ENCODE data around the gene MAML3. TPM values are rescaled to one million over a fixed set of nuclear protein-coding genes. Genes with fewer than 3 reads are reported as not detected.

Gene MAML3
- total and polyA plus RNA-seq, 9 donors, result 11.1 to 23.8 (median 14.9) TPM

- WGBS, 3 donors, result 86 to 91% (median 91%) methylated on average over 2 of the region's 2 CpGs
- intact Hi-C loops (cut with DNase I), result loop anchor here in 1 of 4 donors (10.0 kb wide), 1 partner anchor 76 kb away; no protein-coding TSS in a partner anchor
- H3K4me1 ChIP-seq (ENCODE audit: insufficient read depth), result peaks cover 16% of the 10 kb centered on the region
- H3K4me3 ChIP-seq, result no peak overlapping the region
- H3K9me3 ChIP-seq, result no peaks in the 10 kb centered on the region
- DNase-seq, result peak in 1 of 5 donors; percentile 60
- H3K27me3 ChIP-seq, result no peaks in the 10 kb centered on the region
- no peak overlapping the region for H3K27ac ChIP-seq
- H3K36me3 ChIP-seq, result no peaks in the 10 kb centered on the region
- TF ChIP-seq CTCF (IDR thresholded peaks at IDR 0.05), result no peak
- TF ChIP-seq EP300 (IDR thresholded peaks at IDR 0.05), result no peak
- TF ChIP-seq POLR2A (IDR thresholded peaks at IDR 0.05), result no peak
These were observed 84.9 kb downstream of the MAML3 start for GRCh38 chr4:140069066-140069465.

GRCh38 chr4:140068271-140068670 lies 85.7 kb downstream of the MAML3 start:
- no peaks in the 10 kb centered on the region for H3K27me3 ChIP-seq
- no peak for DNase-seq
- H3K36me3 ChIP-seq, result no peaks in the 10 kb centered on the region
- TF ChIP-seq POLR2A (IDR thresholded peaks at IDR 0.05), result no peak
- TF ChIP-seq CTCF (IDR thresholded peaks at IDR 0.05), result no peak
- no peak for TF ChIP-seq EP300 (IDR thresholded peaks at IDR 0.05)
- H3K9me3 ChIP-seq, result no peaks in the 10 kb centered on the region
- H3K4me3 ChIP-seq, result no peak overlapping the region
- peaks cover 16% of the 10 kb centered on the region for H3K4me1 ChIP-seq (ENCODE audit: insufficient read depth)
- no peak overlapping the region for H3K27ac ChIP-seq
- 88 to 95% (median 94%) methylated on average over 2 of the region's 2 CpGs for WGBS, 3 donors
- intact Hi-C loops (cut with DNase I), result loop anchor here in 1 of 4 donors (10.0 kb wide), 1 partner anchor 77 kb away; no protein-coding TSS in a partner anchor

- H3K4me1 ChIP-seq (ENCODE audit: insufficient read depth), result peaks cover 13% of the 10 kb centered on the region
- WGBS, 3 donors, result 55 to 70% (median 64%) methylated on average over 3 of the region's 3 CpGs
- DNase-seq, result no peak
- H3K36me3 ChIP-seq, result no peaks in the 10 kb centered on the region
- H3K4me3 ChIP-seq, result no peak overlapping the region
- intact Hi-C loops (cut with DNase I), result loop anchor here in 1 of 4 donors (10.0 kb wide), 1 partner anchor 79 kb away; no protein-coding TSS in a partner anchor
- no peak for TF ChIP-seq EP300 (IDR thresholded peaks at IDR 0.05)
- no peak for TF ChIP-seq POLR2A (IDR thresholded peaks at IDR 0.05)
- TF ChIP-seq CTCF (IDR thresholded peaks at IDR 0.05), result no peak
- H3K27ac ChIP-seq, result peak overlapping the region in 1 of 2 donors; percentile 61
- no peaks in the 10 kb centered on the region for H3K27me3 ChIP-seq
- H3K9me3 ChIP-seq, result no peaks in the 10 kb centered on the region
These were observed 87.7 kb downstream of the MAML3 start for GRCh38 chr4:140066031-140066930.

GRCh38 chr4:140065393-140065792 lies 88.6 kb downstream of the MAML3 start:
- no peak for DNase-seq
- intact Hi-C loops (cut with DNase I), result loop anchor here in 1 of 4 donors (10.0 kb wide), 1 partner anchor 79 kb away; no protein-coding TSS in a partner anchor
- WGBS, 3 donors, result 10 to 17% (median 10%) methylated on average over 2 of the region's 2 CpGs
- H3K4me3 ChIP-seq, result no peak overlapping the region
- H3K4me1 ChIP-seq (ENCODE audit: insufficient read depth), result peaks cover 13% of the 10 kb centered on the region
- TF ChIP-seq POLR2A (IDR thresholded peaks at IDR 0.05) (no peak), CTCF (IDR thresholded peaks at IDR 0.05) (no peak), EP300 (IDR thresholded peaks at IDR 0.05) (no peak)
- no peaks in the 10 kb centered on the region for H3K9me3 ChIP-seq
- no peaks in the 10 kb centered on the region for H3K27me3 ChIP-seq
- H3K27ac ChIP-seq, result peak overlapping the region in 1 of 2 donors; percentile 61
- H3K36me3 ChIP-seq, result no peaks in the 10 kb centered on the region
